OCI-LY3 (cell line): ENCODE measurements around the gene MLLT10.

Experiments used
- H2AFZ ChIP-seq: fragments of 200-600, 300-600 bp; shearing (Covaris generic); 2 replicates; pipeline ENCODE4 v1.6.0; 2014; ENCODE audit warnings: antibody characterized with exemption, low read depth, low read length
- H3K27ac ChIP-seq: fragments of 200-600, 300-600 bp; sonication (generic); 2 replicates; pipeline ENCODE4 v1.5.1; 2014; ENCODE audit warnings: mild to moderate bottlenecking, low read length, moderate library complexity, mixed read lengths
- H3K27me3 ChIP-seq: fragments of 200-600, 300-600 bp; sonication (generic); 2 replicates; pipeline ENCODE4 v1.6.1; 2014; ENCODE audit warnings: low read depth, low read length, mixed read lengths
- H3K36me3 ChIP-seq: fragments of 200-600, 300-600 bp; sonication (generic); replicated peaks from 2 replicates; pipeline ENCODE3; 2014; ENCODE audit warnings: low read depth, low read length, mixed read lengths
- H3K4me1 ChIP-seq: fragments of 300-600, 200-600 bp; sonication (generic); 2 replicates; pipeline ENCODE4 v1.6.1; 2014; ENCODE audit warnings: low read length, mixed read lengths
- H3K4me2 ChIP-seq: fragments of 200-600, 300-600 bp; sonication (generic); 2 replicates; pipeline ENCODE4 v1.6.1; 2014; ENCODE audit warnings: low read length, mixed read lengths
- H3K4me3 ChIP-seq: fragments of 300-600, 200-600 bp; sonication (generic); 2 replicates; pipeline ENCODE4 v1.5.1; 2014; ENCODE audit warnings: antibody characterized with exemption, mild to moderate bottlenecking, low read length, moderate library complexity
- H3K79me2 ChIP-seq: fragments of 300-600, 200-600 bp; shearing (Covaris generic); 2 replicates; pipeline ENCODE4 v1.6.1; 2014; ENCODE audit warnings: mild to moderate bottlenecking, low read length, mixed read lengths
- H3K9ac ChIP-seq: fragments of 300-600, 200-600 bp; shearing (Covaris generic); 2 replicates; pipeline ENCODE4 v1.6.0; 2014; ENCODE audit warnings: mild to moderate bottlenecking, low read length, moderate library complexity
- H3K9me3 ChIP-seq: fragments of 200-600, 300-600 bp; shearing (Covaris generic); 2 replicates; pipeline ENCODE4 v1.6.1; 2014; ENCODE audit warnings: low read length, mixed read lengths; ENCODE audit not compliant: insufficient read depth
- H4K20me1 ChIP-seq: fragments of 200-600, 300-600 bp; sonication (generic); 2 replicates; pipeline ENCODE4 v1.6.1; 2016; ENCODE audit warnings: low read length, mixed read lengths; ENCODE audit not compliant: insufficient read depth
- EZH2phosphoT487 ChIP-seq: fragments of 200-600 bp; shearing (Covaris generic); IDR thresholded peaks from 2 replicates; pipeline ENCODE4 v1.6.1; 2018; ENCODE audit warnings: antibody characterized with exemption, mixed run types, low read depth
- TF ChIP-seq, protein P1 (sequence below): fragments of 200-600, 300-600 bp; sonication (generic); IDR thresholded peaks from 2 replicates; pipeline ENCODE4 v1.5.1; 2014; ENCODE audit warnings: antibody characterized with exemption, low read length, low read depth

MLLT10 gene

DNA sequence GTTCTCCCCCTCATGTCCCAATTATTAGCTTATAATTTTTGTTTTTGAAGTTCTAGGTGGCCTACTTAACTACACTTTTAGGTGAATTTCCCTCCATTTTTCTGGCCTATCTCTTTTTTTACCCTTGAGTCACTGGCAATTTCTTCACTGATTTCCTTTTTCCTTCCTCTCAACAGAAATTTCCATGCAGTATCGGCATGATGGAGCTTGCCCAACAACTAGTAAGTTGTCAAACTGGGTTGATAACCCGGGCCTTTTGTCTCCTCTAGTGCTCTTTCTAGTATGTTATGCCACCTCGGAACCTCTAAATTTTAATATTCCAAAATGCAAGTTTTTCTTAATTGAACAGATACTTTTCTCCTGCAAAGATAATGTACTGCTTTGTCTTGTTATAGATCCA, 147.1 kb downstream of the MLLT10 start:
- TF ChIP-seq, protein P1, sequence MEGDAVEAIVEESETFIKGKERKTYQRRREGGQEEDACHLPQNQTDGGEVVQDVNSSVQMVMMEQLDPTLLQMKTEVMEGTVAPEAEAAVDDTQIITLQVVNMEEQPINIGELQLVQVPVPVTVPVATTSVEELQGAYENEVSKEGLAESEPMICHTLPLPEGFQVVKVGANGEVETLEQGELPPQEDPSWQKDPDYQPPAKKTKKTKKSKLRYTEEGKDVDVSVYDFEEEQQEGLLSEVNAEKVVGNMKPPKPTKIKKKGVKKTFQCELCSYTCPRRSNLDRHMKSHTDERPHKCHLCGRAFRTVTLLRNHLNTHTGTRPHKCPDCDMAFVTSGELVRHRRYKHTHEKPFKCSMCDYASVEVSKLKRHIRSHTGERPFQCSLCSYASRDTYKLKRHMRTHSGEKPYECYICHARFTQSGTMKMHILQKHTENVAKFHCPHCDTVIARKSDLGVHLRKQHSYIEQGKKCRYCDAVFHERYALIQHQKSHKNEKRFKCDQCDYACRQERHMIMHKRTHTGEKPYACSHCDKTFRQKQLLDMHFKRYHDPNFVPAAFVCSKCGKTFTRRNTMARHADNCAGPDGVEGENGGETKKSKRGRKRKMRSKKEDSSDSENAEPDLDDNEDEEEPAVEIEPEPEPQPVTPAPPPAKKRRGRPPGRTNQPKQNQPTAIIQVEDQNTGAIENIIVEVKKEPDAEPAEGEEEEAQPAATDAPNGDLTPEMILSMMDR: no peak
- no peak for TF ChIP-seq EZH2phosphoT487
- Histone ChIP-seq H3K9me3 (no peaks in the 10 kb centered on the region), H3K4me1 (no peaks in the 10 kb centered on the region), H3K27me3 (no peaks in the 10 kb centered on the region), H3K9ac (no peak overlapping the region), H3K4me3 (no peak overlapping the region), H3K27ac (no peak overlapping the region), H2AFZ (no peak overlapping the region), H3K36me3 (peaks cover 5% of the 10 kb centered on the region), H3K4me2 (no peak overlapping the region), H3K79me2 (no peaks in the 10 kb centered on the region), H4K20me1 (no peaks in the 10 kb centered on the region)

DNA sequence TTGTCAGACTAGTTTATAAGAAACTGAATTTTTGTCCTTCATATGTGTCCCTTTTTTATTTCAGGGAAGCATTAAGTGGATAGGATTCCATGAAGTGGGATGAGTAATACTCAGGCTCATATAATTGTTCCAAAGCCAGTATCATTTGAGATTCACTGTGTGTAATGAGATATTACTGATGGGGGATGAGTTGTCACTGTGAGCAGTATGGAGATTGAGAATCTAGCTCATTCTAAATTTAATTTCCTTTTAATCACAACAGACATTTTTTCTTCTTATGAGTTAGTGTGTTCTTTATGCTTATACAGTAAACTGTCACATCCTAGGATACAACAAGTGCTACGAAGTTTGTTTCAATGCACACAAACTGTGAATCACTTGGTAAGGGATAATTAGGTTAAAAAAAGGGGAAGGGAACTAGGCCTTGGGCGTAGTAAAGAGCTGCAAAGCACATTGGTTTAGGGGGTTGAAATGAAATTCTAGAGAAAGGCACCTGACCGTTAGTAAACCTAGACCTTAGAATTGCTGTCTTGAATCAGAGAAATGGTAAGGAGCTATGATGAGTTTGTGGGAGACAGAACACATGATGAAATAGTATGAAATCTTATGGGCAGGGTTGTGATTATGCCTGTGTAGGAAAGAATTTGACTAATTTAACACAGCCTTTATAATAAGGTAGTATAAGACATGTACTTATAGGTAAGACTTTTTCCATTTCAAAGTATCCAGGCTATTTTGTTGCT, 153.4 kb downstream of the MLLT10 start:
- Histone ChIP-seq H3K9me3 (no peaks in the 10 kb centered on the region), H4K20me1 (no peaks in the 10 kb centered on the region), H3K4me3 (no peak overlapping the region), H3K9ac (no peak overlapping the region), H3K4me2 (no peak overlapping the region), H3K4me1 (peaks cover 10% of the 10 kb centered on the region), H3K79me2 (no peaks in the 10 kb centered on the region), H2AFZ (no peak overlapping the region), H3K27ac (no peak overlapping the region), H3K36me3 (no peaks in the 10 kb centered on the region), H3K27me3 (no peaks in the 10 kb centered on the region)
- TF ChIP-seq, protein P1: no peak
- no peak for TF ChIP-seq EZH2phosphoT487

DNA sequence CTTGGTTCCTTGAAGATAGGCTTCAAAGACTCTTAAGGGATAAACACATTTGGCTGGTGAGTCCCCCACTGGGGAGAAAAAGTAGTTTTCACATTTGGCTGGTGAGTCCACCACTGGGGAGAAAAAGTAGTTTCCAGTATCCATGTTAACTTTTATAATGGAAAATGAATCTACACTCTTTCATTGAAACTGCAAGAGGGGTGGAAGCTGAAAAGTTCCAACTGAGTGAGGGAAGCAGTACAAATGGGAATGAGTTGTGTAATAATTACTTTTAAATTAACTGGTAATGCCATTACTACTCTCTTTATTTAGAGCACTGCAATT, 153.9 kb downstream of the MLLT10 start:
- Histone ChIP-seq H3K27me3 (no peaks in the 10 kb centered on the region), H3K27ac (no peak overlapping the region), H4K20me1 (no peaks in the 10 kb centered on the region), H3K4me1 (peaks cover 10% of the 10 kb centered on the region), H3K36me3 (no peaks in the 10 kb centered on the region), H3K9me3 (no peaks in the 10 kb centered on the region), H3K9ac (no peak overlapping the region), H2AFZ (no peak overlapping the region), H3K4me2 (no peak overlapping the region), H3K79me2 (no peaks in the 10 kb centered on the region), H3K4me3 (no peak overlapping the region)
- no peak for TF ChIP-seq EZH2phosphoT487
- TF ChIP-seq, protein P1: no peak

DNA sequence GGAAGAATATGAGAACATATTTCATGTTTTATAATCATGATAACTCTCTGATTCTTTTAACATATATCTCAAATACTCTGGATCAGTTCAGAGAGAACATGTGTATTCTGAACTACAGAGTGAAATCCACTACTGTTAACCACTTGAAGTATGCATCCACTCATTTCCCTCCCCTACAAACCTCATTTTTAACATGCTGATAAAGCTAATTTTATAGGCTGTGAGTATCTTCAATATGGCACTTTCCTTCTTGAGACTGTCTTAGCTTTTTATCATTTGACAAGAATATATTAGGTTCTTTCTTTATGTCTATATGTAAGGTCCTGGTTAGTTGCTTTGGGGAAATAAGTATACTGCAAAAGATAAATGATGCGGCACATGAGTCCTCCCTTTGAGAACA, 154.8 kb downstream of the MLLT10 start:
- H3K36me3 ChIP-seq: no peaks in the 10 kb centered on the region
- no peak for TF ChIP-seq EZH2phosphoT487
- TF ChIP-seq, protein P1: no peak
- peaks cover 10% of the 10 kb centered on the region for H3K4me1 ChIP-seq
- no peaks in the 10 kb centered on the region for H3K79me2 ChIP-seq
- no peaks in the 10 kb centered on the region for H4K20me1 ChIP-seq
- no peak overlapping the region for H3K4me3 ChIP-seq
- no peak overlapping the region for H3K27ac ChIP-seq
- no peak overlapping the region for H3K4me2 ChIP-seq
- H3K27me3 ChIP-seq: no peaks in the 10 kb centered on the region
- no peaks in the 10 kb centered on the region for H3K9me3 ChIP-seq
- no peak overlapping the region for H2AFZ ChIP-seq
- no peak overlapping the region for H3K9ac ChIP-seq
